Skeletal muscle satellite cell (primary cell): Measurements from ENCODE around the gene TSPAN18.

Experiments
- H3K27me3 ChIP-seq: 2 replicates; pipeline ENCODE4 v1.7.0; 2013; ENCODE audit warnings: low read length; ENCODE audit not compliant: control insufficient read depth, insufficient read depth
- H3K36me3 ChIP-seq: 2 replicates; pipeline ENCODE4 v1.7.0; 2013; ENCODE audit warnings: mild to moderate bottlenecking, control low read depth, low read length; ENCODE audit not compliant: insufficient read depth
- H3K4me1 ChIP-seq: 2 replicates; pipeline ENCODE4 v1.7.0; 2013; ENCODE audit warnings: low read length; ENCODE audit not compliant: control insufficient read depth, insufficient read depth
- H3K4me2 ChIP-seq: 2 replicates; pipeline ENCODE4 v1.7.0; 2013; ENCODE audit warnings: mild to moderate bottlenecking, low read length
- H3K4me3 ChIP-seq: 2 replicates; pipeline ENCODE4 v1.7.0; 2013; ENCODE audit warnings: low read length
- H3K9ac ChIP-seq: 2 replicates; pipeline ENCODE4 v1.7.0; 2013; ENCODE audit warnings: mild to moderate bottlenecking, low read depth, low read length, moderate library complexity
- H3K9me3 ChIP-seq: replicated peaks from 2 replicates; pipeline ENCODE4 v1.7.0; 2013; ENCODE audit warnings: mild to moderate bottlenecking, control low read depth, low read length

The TSPAN18 gene

GRCh38 chr11:44698252-44698912, 28.4 kb upstream of the TSPAN18 start:
- Histone ChIP-seq H3K4me2 (no peak overlapping the region), H3K9me3 (no peaks in the 10 kb centered on the region), H3K9ac (no peak overlapping the region), H3K27me3 (peaks cover 32% of the 10 kb centered on the region), H3K36me3 (no peaks in the 10 kb centered on the region), H3K4me1 (no peaks in the 10 kb centered on the region), H3K4me3 (no peak overlapping the region)

GRCh38 chr11:44699497-44700408, 27.0 kb upstream of the TSPAN18 start:
- Histone ChIP-seq H3K9ac (no peak overlapping the region), H3K9me3 (no peaks in the 10 kb centered on the region), H3K4me2 (no peak overlapping the region), H3K36me3 (no peaks in the 10 kb centered on the region), H3K4me3 (no peak overlapping the region), H3K4me1 (no peaks in the 10 kb centered on the region), H3K27me3 (peaks cover 32% of the 10 kb centered on the region)

DNA sequence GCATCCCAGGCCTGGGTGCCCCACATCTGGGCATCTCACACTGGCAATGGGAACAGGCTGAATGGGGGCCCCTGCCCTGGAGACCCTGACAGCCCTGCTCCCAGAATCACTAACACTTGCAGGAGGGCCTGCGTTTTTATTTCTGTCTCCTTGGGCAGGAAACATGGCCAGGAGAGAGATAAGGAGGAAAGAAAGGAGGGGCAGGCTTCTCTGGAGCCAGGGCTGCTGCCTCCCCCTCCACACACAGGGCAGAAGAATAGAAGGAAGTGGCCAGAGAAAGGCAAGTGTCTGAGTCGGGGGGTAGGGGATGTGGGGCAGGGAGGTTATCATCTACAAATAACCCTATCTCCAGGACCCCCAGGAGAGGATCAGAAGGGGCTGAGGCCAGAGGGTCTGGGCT, 25.5 kb upstream of the TSPAN18 start:
- Histone ChIP-seq H3K9ac (no peak overlapping the region), H3K9me3 (no peaks in the 10 kb centered on the region), H3K27me3 (peaks cover 22% of the 10 kb centered on the region), H3K4me1 (no peaks in the 10 kb centered on the region), H3K36me3 (no peaks in the 10 kb centered on the region), H3K4me3 (no peak overlapping the region), H3K4me2 (no peak overlapping the region)

- Histone ChIP-seq H3K36me3 (no peaks in the 10 kb centered on the region), H3K4me2 (no peak overlapping the region), H3K4me3 (no peak overlapping the region), H3K27me3 (peaks cover 19% of the 10 kb centered on the region), H3K9me3 (no peaks in the 10 kb centered on the region), H3K4me1 (no peaks in the 10 kb centered on the region), H3K9ac (no peak overlapping the region)
Observed at GRCh38 chr11:44702889-44703288, 23.9 kb upstream of the TSPAN18 start.

DNA sequence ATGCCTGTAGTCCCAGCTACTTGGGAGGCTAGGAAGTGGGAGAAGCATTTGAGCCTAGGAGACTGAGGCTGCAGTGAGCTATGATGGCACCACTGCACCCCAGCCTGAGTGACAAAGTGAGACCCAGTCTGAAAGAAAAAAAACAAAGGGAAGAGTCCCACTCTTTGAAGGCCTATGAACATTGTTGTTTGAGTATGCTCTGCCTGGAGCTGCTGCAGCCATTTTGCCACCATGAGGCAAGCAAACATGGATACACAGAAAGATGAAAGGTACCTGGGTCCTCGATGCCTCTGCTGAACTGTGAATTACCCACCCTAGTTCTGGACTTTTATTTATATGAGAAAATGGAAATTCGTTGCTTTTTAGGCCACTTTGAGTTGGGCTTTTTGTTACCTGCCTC, 19.7 kb upstream of the TSPAN18 start:
- no peak overlapping the region for H3K4me3 ChIP-seq
- H3K4me2 ChIP-seq, result no peak overlapping the region
- peaks cover 46% of the 10 kb centered on the region for H3K27me3 ChIP-seq
- no peaks in the 10 kb centered on the region for H3K36me3 ChIP-seq
- no peaks in the 10 kb centered on the region for H3K9me3 ChIP-seq
- no peak overlapping the region for H3K9ac ChIP-seq
- no peaks in the 10 kb centered on the region for H3K4me1 ChIP-seq

DNA sequence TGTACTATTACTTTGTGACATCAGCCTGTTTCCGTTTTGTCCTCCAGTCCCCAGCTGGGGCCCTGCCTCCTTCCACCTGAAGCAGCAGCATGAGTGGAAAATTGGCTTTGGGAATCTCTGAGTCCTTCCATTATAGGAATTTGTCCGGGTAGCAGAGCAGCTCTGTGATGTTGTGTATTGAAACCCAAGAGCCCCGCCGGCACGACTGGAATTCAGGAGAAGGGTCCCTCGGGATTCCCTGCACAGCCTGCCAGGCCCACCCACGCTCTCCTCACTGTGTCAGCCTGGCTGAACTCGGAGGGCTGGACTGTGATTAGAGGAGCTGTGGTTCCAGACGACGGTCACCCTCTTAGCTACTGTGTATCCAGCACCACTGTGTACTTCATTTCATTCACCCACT, 18.8 kb upstream of the TSPAN18 start:
- Histone ChIP-seq H3K27me3 (peaks cover 54% of the 10 kb centered on the region), H3K9ac (no peak overlapping the region), H3K4me2 (no peak overlapping the region), H3K4me1 (no peaks in the 10 kb centered on the region), H3K9me3 (no peaks in the 10 kb centered on the region), H3K36me3 (no peaks in the 10 kb centered on the region), H3K4me3 (no peak overlapping the region)

- Histone ChIP-seq H3K4me3 (no peak overlapping the region), H3K9me3 (no peaks in the 10 kb centered on the region), H3K36me3 (no peaks in the 10 kb centered on the region), H3K9ac (no peak overlapping the region), H3K27me3 (peaks cover 60% of the 10 kb centered on the region), H3K4me2 (no peak overlapping the region), H3K4me1 (no peaks in the 10 kb centered on the region)
Observed at GRCh38 chr11:44708523-44709280, 18.1 kb upstream of the TSPAN18 start.

DNA sequence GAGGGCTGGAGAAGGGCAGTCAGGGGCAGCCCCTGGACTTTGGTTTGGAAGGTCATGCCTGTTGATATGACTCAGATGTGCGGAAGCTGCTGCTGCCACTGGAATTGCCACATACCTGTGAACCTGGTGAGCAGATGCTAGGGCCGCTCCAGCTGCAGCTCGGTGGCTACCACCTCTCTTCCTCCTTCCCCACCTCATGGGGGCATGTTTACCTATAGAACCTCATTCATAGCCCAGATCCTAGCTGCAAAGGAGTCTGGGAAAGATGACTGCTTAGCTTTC, 17.5 kb upstream of the TSPAN18 start:
- H3K9me3 ChIP-seq, result no peaks in the 10 kb centered on the region
- no peaks in the 10 kb centered on the region for H3K36me3 ChIP-seq
- peaks cover 62% of the 10 kb centered on the region for H3K27me3 ChIP-seq
- H3K9ac ChIP-seq, result no peak overlapping the region
- H3K4me2 ChIP-seq, result no peak overlapping the region
- no peak overlapping the region for H3K4me3 ChIP-seq
- H3K4me1 ChIP-seq, result no peaks in the 10 kb centered on the region

DNA sequence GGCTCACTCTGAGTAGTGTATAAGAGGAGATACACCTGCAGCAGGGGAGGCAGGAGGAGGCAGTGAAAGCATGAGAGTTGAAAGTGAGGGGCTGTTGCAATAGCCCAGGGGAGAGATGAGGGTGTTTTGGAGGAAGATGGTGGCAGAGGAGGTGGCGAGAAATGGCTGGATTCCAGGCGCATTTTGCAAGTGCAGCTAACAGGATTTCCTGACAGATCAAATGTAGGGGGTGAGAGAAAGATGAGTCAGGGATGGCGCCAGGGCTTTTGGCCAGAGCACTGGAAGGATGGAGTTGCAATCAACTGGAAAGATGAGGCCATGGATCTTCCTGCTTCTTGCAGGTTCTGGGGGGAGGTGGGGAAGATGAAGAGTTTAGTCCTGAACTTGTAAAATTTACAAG, 16.8 kb upstream of the TSPAN18 start:
- Histone ChIP-seq H3K36me3 (no peaks in the 10 kb centered on the region), H3K4me3 (no peak overlapping the region), H3K4me2 (no peak overlapping the region), H3K4me1 (no peaks in the 10 kb centered on the region), H3K9me3 (no peaks in the 10 kb centered on the region), H3K9ac (no peak overlapping the region), H3K27me3 (peaks cover 67% of the 10 kb centered on the region)

DNA sequence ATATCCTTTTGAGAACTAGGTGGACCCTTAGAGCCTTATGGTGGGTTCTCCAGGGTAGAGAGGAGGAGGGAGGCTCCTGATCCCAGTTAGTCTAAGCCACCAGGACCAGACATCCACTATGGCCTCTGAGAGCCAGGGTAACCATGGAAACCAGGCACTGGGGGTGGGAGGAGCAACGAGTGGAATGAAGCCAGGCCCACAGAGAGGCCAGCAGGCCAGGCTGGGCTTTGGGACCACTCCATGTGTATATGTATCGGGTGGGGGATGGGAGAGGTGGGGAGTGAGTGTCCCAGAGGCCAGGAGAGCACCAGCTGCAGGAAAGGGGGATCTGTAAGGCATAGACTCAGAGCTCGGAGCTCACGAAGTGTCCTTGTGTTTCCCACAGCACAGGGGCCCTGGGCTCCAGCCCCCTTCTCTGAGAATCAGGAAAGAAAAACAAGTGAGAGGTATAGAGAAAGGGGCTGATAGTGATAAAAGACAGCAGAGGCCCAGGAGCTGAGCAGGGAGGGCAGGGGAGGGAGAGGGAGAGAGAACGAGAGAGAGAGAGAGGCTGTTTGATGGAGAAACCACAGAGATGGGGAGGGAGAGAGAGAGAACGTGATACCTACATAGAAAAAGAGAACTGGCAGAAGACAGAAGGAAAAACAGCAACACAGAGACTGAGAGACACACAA, 15.5 kb upstream of the TSPAN18 start:
- H3K36me3 ChIP-seq, result no peaks in the 10 kb centered on the region
- no peak overlapping the region for H3K4me3 ChIP-seq
- no peak overlapping the region for H3K9ac ChIP-seq
- no peaks in the 10 kb centered on the region for H3K9me3 ChIP-seq
- no peaks in the 10 kb centered on the region for H3K4me1 ChIP-seq
- peaks cover 72% of the 10 kb centered on the region for H3K27me3 ChIP-seq
- no peak overlapping the region for H3K4me2 ChIP-seq
